ENCODE measurements around the gene CEACAM20.

The CEACAM20 gene

GRCh38 chr19:44573183-44573582, 43.7 kb upstream of the CEACAM20 start:
- no peak for TF ChIP-seq CTCF (IDR thresholded peaks at IDR 0.05; ENCODE audit: low read depth, low read length, missing control alignments)
- DNase-seq (ENCODE audit: extremely low read depth, low read depth) = no peak
- H3K4me3 ChIP-seq (replicated peaks; ENCODE audit: low read depth, low read length) = no peak overlapping the region

- H3K4me3 ChIP-seq (replicated peaks; ENCODE audit: low read depth, low read length) = no peak overlapping the region
- TF ChIP-seq CTCF (IDR thresholded peaks at IDR 0.05; ENCODE audit: low read depth, low read length, missing control alignments) = no peak
- DNase-seq (ENCODE audit: extremely low read depth, low read depth) = no peak
These were observed 43.1 kb upstream of the CEACAM20 start for GRCh38 chr19:44572581-44572900.

- no peak overlapping the region for H3K4me3 ChIP-seq (replicated peaks; ENCODE audit: low read depth, low read length)
- DNase-seq (ENCODE audit: extremely low read depth, low read depth) = no peak
- TF ChIP-seq CTCF (IDR thresholded peaks at IDR 0.05; ENCODE audit: low read depth, low read length, missing control alignments) = no peak
These were observed 42.5 kb upstream of the CEACAM20 start for GRCh38 chr19:44571830-44572580.

- H3K4me3 ChIP-seq (replicated peaks; ENCODE audit: low read depth, low read length) = no peak overlapping the region
- TF ChIP-seq CTCF (IDR thresholded peaks at IDR 0.05; ENCODE audit: low read depth, low read length, missing control alignments) = peak; percentile 73
- peak; percentile 79 for DNase-seq (ENCODE audit: extremely low read depth, low read depth)
These were observed 41.7 kb upstream of the CEACAM20 start for GRCh38 chr19:44570984-44571684.

- DNase-seq (ENCODE audit: extremely low read depth, low read depth) = no peak
- H3K4me3 ChIP-seq (replicated peaks; ENCODE audit: low read depth, low read length) = no peak overlapping the region
- no peak for TF ChIP-seq CTCF (IDR thresholded peaks at IDR 0.05; ENCODE audit: low read depth, low read length, missing control alignments)
These were observed 41.1 kb upstream of the CEACAM20 start for GRCh38 chr19:44570603-44570983.

- no peak overlapping the region for H3K4me3 ChIP-seq (replicated peaks; ENCODE audit: low read depth, low read length)
- no peak for TF ChIP-seq CTCF (IDR thresholded peaks at IDR 0.05; ENCODE audit: low read depth, low read length, missing control alignments)
- DNase-seq (ENCODE audit: extremely low read depth, low read depth) = no peak
These were observed 38.3 kb upstream of the CEACAM20 start for GRCh38 chr19:44567745-44568144.
